ENCODE measurements around the gene PPFIA3. TPM values are rescaled to one million over a fixed set of nuclear protein-coding genes. Genes with fewer than 3 reads are reported as not detected.
"Not testable (repeated sequence)": the region's sequence is repeated elsewhere in the genome, so short reads cannot be mapped to it uniquely, and the experiment has no call there.

The PPFIA3 gene
- total and polyA plus RNA-seq, 2 donors = 5.2 to 12.2 TPM

DNA sequence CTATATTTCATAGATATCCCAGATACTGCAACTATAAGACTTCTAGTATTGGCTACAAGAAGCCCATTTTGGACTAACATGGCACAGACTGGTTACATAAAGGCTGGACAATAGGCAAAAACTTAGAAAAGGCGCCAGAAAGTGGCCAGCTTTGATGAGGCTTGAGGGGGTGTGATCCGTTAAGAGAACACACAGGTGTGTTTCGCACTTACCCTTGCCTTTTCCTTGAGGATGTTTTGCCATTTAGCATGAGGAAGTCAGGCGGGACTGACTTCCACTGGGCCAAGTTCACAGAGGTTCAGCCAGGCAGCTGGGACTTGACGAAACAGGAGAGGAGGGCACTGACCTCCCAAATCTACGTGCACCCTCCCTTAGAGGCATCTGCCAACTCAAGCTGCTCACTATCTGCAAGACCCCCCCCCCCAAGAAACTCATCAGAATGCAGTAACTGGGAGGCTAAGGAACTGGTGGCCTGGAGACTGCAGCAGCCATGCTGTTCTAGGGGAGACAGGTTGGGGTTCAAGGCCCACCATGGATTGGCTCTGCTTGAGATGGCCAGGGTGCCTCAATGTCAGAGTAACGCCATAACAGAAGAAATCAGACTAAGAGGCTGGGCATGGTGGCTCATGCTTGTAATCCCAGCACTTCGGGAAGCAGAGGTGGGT lies 9.6 kb upstream of the PPFIA3 start:
- Histone ChIP-seq H3K36me3 (ENCODE audit: insufficient read depth) (peaks cover 4% of the 10 kb centered on the region), H3K27ac (ENCODE audit: low read depth) (no peak overlapping the region), H3K4me1 (ENCODE audit: insufficient read depth) (no peaks in the 10 kb centered on the region), H3K4me3 (ENCODE audit: low read depth, low read length) (no peak overlapping the region)
- WGBS = 78% methylated on average over 8 of the region's 8 CpGs
- no peak for DNase-seq (ENCODE audit: extremely low spot score)

DNA sequence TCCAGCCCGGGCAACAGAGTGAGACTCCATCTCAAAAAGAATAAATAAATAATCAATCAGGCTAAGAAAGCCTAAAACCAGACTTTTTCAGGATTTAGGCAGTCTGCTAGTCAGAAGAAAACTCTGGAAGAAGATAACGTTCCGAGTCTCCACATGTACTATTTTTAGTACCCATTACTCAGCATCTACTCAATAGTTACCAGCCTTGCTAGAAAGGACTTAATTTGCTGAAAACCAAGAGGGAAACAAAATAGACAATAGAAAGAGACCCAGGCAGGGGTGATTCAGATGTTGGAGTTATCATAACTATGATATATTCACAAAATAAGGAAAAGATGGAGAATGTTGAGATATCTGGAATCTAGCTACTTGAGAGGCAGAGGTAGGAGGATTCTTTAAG lies 8.8 kb upstream of the PPFIA3 start:
- Histone ChIP-seq H3K4me3 (ENCODE audit: low read depth, low read length) (no peak overlapping the region), H3K36me3 (ENCODE audit: insufficient read depth) (peaks cover 4% of the 10 kb centered on the region), H3K4me1 (ENCODE audit: insufficient read depth) (no peaks in the 10 kb centered on the region), H3K27ac (ENCODE audit: low read depth) (no peak overlapping the region)
- no peak for DNase-seq (ENCODE audit: extremely low spot score)
- WGBS = 27% methylated on average over 3 of the region's 3 CpGs

DNA sequence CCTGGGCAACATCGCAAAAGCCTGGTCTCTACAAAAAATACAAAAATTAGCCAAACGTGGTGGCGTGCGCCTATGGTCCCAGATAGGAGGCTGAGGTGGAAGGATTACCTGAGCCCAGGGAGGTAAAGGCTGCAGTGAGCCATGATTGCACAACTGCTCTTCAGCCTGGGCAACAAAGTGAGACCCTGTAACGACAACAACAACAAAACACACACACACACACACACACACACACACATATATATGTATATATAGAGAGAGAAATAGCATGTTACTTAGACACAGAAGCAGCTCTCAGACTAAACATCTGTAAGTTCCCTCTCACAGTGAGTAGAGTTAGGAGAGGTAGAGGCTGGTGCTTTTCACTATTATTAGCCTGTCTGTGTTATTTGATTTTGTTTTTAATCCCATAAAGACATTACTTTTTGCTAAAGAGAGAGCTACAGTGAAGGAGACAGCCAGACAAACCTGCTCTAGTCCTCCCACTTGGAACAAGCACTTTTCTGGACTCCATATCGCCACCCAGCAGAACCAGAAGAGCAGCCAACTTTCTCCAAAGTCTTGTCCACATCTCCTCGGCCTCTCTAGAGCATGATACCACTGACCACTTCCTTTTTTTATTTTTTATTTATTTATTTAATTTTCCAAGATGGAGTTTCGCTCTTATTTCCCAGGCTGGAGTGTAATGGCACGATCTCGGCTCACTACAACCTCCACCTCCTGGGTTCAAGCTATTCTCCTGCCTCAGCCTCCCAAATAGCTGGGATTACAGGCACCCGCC lies 7.9 kb upstream of the PPFIA3 start:
- H3K4me1 ChIP-seq (ENCODE audit: insufficient read depth) = no peaks in the 10 kb centered on the region
- H3K4me3 ChIP-seq (ENCODE audit: low read depth, low read length) = no peak overlapping the region
- no peak overlapping the region for H3K27ac ChIP-seq (ENCODE audit: low read depth)
- 80% methylated on average over 11 of the region's 11 CpGs for WGBS
- no peak for DNase-seq (ENCODE audit: extremely low spot score)
- H3K36me3 ChIP-seq (ENCODE audit: insufficient read depth) = peaks cover 4% of the 10 kb centered on the region

DNA sequence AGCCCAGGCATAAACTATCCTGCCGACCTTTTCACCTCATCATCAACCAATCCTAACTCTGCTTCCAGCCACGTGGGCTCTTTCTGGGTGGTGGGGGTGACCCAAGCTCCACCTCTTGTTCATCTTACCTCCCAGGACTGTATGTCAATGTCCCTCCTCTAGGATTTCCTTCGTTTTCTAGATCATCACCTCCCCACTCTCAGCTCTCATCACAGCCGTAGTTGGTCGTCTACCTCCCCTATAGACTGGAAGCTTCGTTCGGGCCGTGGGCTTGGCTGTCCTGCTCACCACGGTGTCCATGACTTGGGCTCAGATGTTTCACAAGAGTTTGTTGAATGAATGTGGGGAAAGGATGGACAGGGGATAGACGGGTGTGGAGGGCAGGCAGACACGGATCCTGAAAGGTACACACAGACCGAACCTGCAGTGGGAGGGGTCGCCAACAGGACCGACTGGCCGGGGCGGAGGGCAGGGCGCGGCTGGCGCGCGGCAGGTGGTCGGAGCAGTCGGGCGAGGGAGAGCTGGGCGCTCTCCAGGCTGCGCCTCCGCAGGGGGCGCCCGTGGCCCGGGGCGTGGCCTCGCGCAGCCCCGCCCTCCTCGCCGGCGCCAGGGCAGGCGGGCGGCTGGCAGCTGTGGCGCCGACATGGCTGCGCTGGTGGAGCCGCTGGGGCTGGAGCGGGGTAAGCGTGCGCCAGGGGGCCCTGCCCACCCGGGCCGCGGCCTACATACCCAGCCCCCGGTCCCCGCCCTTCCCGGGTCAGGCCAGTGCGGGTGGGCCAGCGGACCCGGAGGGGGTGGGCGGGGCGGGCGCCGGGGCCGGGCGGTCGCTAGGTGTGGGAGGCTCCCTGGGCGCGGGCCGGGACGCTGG lies 5.3 kb upstream of the PPFIA3 start, which contains the start of gene LIN7B:
LIN7B (plus strand) TSS at position 609 of the 868 bp plus-strand sequence; CDS start at position 644, 35 bp downstream.
- Histone ChIP-seq H3K4me1 (ENCODE audit: insufficient read depth) (no peaks in the 10 kb centered on the region), H3K4me3 (ENCODE audit: low read depth, low read length) (peak within 1 kb of the TSS; percentile 81), H3K27ac (ENCODE audit: low read depth) (no peak within 1 kb of the TSS), H3K36me3 (ENCODE audit: insufficient read depth) (no peaks in the 10 kb centered on the region)
- WGBS = under 1% methylated on average over 66 of the region's 66 CpGs
- no peak for DNase-seq (ENCODE audit: extremely low spot score)

DNA sequence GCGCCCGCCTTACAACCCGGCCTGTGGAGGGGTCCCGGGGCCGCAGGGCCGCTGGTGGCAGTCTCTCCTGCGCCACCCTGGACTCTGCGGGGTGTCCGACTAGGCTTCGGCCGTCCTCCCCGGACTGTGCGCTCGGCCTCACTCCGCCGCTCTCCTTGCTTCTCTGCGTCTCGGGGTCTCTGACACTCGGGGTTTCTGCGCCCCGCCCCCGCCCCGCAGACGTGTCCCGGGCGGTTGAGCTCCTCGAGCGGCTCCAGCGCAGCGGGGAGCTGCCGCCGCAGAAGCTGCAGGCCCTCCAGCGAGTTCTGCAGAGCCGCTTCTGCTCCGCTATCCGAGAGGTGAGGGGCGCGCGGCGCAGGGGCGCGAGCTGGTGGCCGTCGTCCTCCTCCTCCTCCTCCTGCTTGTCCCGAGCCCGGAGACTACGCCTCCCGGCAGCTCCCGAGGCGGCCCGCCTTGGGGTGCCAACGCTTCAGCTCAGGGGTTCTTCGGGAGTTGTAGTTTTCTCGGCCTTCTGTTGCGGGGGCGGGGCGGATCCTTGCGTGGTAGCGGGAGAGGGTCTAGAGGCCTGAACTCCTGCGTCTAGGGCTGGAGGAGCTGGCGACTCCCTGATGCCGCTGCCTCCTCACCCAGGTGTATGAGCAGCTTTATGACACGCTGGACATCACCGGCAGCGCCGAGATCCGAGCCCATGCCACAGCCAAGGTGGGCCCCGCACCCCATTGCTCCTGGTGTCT lies 4.5 kb upstream of the PPFIA3 start:
- Histone ChIP-seq H3K36me3 (ENCODE audit: insufficient read depth) (no peaks in the 10 kb centered on the region), H3K4me3 (ENCODE audit: low read depth, low read length) (peak overlapping the region; percentile 81), H3K27ac (ENCODE audit: low read depth) (no peak overlapping the region), H3K4me1 (ENCODE audit: insufficient read depth) (no peaks in the 10 kb centered on the region)
- DNase-seq (ENCODE audit: extremely low spot score) = peak; percentile 51
- 6% methylated on average over 68 of the region's 68 CpGs for WGBS

DNA sequence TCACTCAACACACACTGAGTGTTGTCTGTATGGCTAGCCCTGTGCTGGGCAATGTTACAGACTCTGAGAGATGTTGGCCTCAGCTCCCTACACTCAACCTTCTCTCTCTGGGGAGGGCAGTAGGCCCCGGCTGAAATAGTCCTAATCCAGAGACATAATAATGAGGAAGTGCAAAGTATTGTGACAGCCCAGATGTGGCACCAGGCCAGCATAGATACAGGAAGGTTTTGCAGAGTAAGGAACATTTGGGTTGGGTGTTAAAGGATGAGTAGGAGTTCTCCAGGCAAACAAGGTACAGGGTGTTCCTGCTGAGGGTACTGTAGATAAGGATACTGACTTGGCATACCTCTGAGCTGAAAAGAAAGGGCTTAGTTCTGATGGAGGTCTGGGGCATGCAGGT lies 2.8 kb upstream of the PPFIA3 start:
- DNase-seq (ENCODE audit: extremely low spot score) = no peak
- Histone ChIP-seq H3K4me1 (ENCODE audit: insufficient read depth) (no peaks in the 10 kb centered on the region), H3K4me3 (ENCODE audit: low read depth, low read length) (no peak overlapping the region), H3K36me3 (ENCODE audit: insufficient read depth) (no peaks in the 10 kb centered on the region), H3K27ac (ENCODE audit: low read depth) (no peak overlapping the region)
- WGBS = 54% methylated on average over 1 of the region's 1 CpG

DNA sequence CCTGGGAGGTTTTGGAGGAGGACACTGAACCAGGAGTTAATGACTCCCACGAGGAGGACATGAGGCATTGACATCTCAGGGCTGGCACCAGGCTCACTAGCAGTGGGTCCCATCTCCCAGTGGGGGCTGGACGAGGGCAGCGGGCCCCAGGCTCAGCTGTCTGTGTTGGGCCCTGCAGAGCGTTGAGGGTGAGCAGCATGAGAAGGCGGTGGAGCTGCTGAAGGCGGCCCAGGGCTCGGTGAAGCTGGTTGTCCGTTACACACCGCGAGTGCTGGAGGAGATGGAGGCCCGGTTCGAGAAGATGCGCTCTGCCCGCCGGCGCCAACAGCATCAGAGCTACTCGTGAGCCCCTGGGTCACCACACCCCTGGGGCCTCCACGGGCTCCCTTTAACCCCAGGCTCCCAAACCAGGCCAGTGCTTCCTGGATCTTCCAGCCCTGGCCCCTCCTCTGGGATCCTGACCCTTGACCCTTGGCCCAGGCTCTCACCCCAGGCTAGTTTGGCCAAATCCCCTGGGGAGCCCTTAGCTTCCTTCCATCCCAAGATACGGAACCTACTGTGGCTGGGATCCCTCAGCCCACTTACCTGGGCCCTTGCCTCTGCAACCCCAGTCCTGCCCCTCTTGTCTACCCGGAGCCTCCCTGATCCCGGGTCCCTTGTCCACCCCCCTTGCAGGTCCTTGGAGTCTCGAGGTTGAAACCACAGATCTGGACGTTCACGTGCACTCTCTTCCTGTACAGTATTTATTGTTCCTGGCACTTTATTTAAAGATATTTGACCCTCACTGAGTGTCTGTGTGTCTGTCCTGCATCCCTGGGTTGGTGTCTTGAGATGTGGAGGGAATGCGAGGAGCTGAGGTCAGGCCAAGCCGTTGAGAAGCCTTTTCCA lies 1.4 kb upstream of the PPFIA3 start:
- Histone ChIP-seq H3K4me1 (ENCODE audit: insufficient read depth) (no peaks in the 10 kb centered on the region), H3K27ac (ENCODE audit: low read depth) (peak overlapping the region; percentile 96), H3K36me3 (ENCODE audit: insufficient read depth) (no peaks in the 10 kb centered on the region), H3K4me3 (ENCODE audit: low read depth, low read length) (peak overlapping the region; percentile 50)
- 68% methylated on average over 26 of the region's 26 CpGs for whole genome bisulfite sequencing
- DNase-seq (ENCODE audit: extremely low spot score) = no peak

DNA sequence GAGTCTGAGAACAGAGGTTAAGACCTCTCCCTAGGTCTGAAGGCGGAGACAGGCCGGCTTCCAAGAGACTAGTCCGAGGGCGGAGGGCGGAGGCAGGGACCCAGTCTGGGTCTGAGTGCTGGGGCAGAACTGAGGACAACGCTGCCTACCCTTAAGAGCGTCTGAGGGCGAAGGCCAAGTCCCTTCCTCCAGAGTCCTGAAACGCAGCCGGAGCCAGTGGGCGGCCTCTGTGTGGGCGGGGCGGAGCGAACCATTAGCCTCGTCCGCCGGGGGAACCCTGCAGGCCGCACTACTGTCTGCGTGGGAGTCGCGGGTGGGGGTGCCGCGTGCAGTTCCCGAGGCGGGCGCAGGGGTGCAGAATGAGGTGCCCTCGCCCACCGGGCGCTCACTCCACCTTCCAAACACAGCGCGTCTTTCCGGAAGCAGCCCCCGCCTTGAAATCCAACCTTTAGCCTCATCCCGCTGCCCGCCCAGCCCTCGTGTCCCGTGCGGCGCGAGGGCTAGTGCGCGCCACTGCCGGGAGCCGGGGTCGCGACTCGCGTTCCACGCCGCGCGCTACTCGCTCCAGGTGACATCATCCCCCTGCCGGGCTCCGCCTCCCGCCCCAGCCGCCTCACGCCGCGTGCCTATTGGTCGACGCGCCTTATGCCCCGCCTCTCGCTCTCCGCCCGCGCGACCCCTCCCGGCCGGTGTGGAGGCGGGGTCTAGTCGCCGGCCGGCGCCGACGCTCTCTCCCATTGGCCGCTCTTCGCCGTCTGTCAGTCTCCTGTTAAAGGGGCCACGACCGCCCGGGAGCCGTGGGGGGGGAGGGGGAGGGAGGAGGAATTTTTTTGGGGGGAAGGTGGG lies 556 bp upstream of the PPFIA3 start, which contains the start of gene C19orf73:
C19orf73 (minus strand) TSS at position 579 of the 846 bp plus-strand sequence; CDS start at position 458, 121 bp downstream.
- under 1% methylated on average over 85 of the region's 85 CpGs for WGBS

DNA sequence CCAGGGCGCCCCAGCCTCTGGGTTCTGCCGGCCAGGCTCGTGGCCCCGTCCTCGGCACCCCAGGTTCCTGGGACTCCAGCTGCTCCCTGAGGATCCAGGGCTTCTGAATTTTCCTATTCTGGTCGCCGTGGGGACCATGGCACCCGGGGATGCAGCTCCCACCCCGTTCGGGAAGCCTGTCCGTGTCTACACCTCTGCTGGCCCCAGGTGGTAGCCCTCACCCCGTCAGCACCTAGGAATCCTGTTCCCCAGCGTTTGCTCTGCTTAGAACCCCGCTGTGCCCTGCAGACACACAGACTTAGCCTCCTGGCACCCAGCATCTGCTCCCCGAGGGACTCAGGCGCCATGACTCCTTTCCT lies 960 bp downstream of the PPFIA3 start:
- H3K27ac ChIP-seq (ENCODE audit: low read depth) = no peak overlapping the region
- no peaks in the 10 kb centered on the region for H3K36me3 ChIP-seq (ENCODE audit: insufficient read depth)
- H3K4me3 ChIP-seq (ENCODE audit: low read depth, low read length) = no peak overlapping the region
- WGBS = 13% methylated on average over 16 of the region's 16 CpGs
- DNase-seq (ENCODE audit: extremely low spot score) = no peak
- no peaks in the 10 kb centered on the region for H3K4me1 ChIP-seq (ENCODE audit: insufficient read depth)

More for the DNA sequence above, 556 bp upstream of the PPFIA3 start, which contains the start of gene C19orf73:
- H3K4me3 ChIP-seq (ENCODE audit: low read depth, low read length) = peak within 1 kb of the TSS; percentile 50
- no peaks in the 10 kb centered on the region for H3K36me3 ChIP-seq (ENCODE audit: insufficient read depth)
- H3K4me1 ChIP-seq (ENCODE audit: insufficient read depth) = no peaks in the 10 kb centered on the region
- H3K27ac ChIP-seq (ENCODE audit: low read depth) = peak within 1 kb of the TSS; percentile 96
- peak; percentile 82 for DNase-seq (ENCODE audit: extremely low spot score)

DNA sequence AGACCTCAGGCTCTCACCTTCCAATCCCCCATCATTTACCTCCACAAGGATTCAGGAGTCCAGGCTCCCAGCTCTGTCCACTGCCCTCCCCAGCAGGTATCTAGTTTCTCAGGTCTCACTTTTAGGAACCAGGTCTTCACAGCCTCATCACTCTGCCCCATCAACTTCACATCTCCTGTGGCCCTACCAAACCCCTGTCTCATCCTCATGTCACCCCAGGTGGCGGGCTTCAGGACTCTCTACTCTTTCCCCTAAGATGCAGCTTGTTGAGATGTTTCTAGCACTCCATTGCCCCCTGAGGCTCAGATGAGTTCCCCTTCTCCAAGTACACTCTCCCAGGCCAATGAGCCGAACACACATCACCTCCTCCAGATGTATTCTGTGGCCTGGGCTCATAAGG lies 1.5 kb downstream of the PPFIA3 start:
- no peak for DNase-seq (ENCODE audit: extremely low spot score)

DNA sequence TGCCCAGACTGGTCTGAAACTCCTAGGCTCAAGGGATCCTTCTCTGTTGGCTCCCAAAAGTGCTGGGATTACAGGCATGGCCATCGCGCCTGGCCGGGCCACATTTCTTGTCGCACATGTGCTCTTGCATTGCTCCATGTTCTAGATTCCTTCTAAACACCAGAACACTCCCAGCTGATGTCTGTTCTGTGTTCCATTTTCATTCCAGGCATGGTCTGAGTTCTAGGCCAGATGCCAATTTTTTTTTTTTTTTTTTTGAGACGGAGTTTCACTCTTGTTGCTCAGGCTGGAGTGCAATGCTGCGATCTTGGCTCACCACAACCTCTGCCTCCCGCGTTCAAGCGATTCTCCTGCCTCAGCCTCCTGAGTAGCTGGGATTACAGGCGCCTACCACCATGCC lies 2.5 kb downstream of the PPFIA3 start:
- not testable (repeated sequence) for H3K4me3 ChIP-seq (ENCODE audit: low read depth, low read length); DNase-seq (ENCODE audit: extremely low spot score); H3K4me1 ChIP-seq (ENCODE audit: insufficient read depth); H3K36me3 ChIP-seq (ENCODE audit: insufficient read depth); H3K27ac ChIP-seq (ENCODE audit: low read depth)
- WGBS = 80% methylated on average over 10 of the region's 10 CpGs

More for the DNA sequence above, 1.5 kb downstream of the PPFIA3 start:
- Histone ChIP-seq H3K4me3 (ENCODE audit: low read depth, low read length) (no peak overlapping the region), H3K27ac (ENCODE audit: low read depth) (no peak overlapping the region), H3K4me1 (ENCODE audit: insufficient read depth) (no peaks in the 10 kb centered on the region), H3K36me3 (ENCODE audit: insufficient read depth) (no peaks in the 10 kb centered on the region)
- 91% methylated on average over 2 of the region's 2 CpGs for WGBS
